ENCODE data around the gene GRAMD1B.

GRAMD1B gene

GRCh38 chr11:123543797-123544196 is 113.7 kb downstream of the GRAMD1B start:
- no peak overlapping the region for H2AK5ac ChIP-seq (ENCODE audit: low read length)
- DNase-seq = no peak
- H3K4ac ChIP-seq (ENCODE audit: low read depth, low read length) = no peak overlapping the region
- no peak overlapping the region for H3K4me3 ChIP-seq (ENCODE audit: low read length)
- no peak overlapping the region for H3K4me2 ChIP-seq (ENCODE audit: low read length)
- no peaks in the 10 kb centered on the region for H3K79me1 ChIP-seq (ENCODE audit: low read length)
- no peaks in the 10 kb centered on the region for H3K4me1 ChIP-seq (ENCODE audit: control insufficient read depth, low read depth, low read length)
- no peak overlapping the region for H2BK120ac ChIP-seq (ENCODE audit: low read depth, low read length)
- H3K27ac ChIP-seq (ENCODE audit: low read depth, low read length) = no peak overlapping the region
- H3K9ac ChIP-seq (ENCODE audit: low read length) = no peak overlapping the region
- H3K79me2 ChIP-seq (ENCODE audit: control insufficient read depth, insufficient read depth, low read length) = no peaks in the 10 kb centered on the region
- H2BK15ac ChIP-seq (replicated peaks; ENCODE audit: low read depth) = no peak overlapping the region
- H2BK5ac ChIP-seq (ENCODE audit: low read length) = no peak overlapping the region
- WGBS (ENCODE audit: extremely low coverage, insufficient coverage, low lambda C conversion rate) = no CpG with 5 or more reads among the region's 4 CpGs
- H3K27me3 ChIP-seq (ENCODE audit: insufficient read depth, low read length, poor library complexity) = no peaks in the 10 kb centered on the region
- no peak overlapping the region for H4K5ac ChIP-seq (ENCODE audit: low read length)
- H3K36me3 ChIP-seq (ENCODE audit: control insufficient read depth, insufficient read depth, low read length) = no peaks in the 10 kb centered on the region
- no peak overlapping the region for H3K56ac ChIP-seq (ENCODE audit: low read length)
- H3K23ac ChIP-seq (ENCODE audit: low read length) = peak overlapping the region; percentile 45
- no peak overlapping the region for H4K8ac ChIP-seq (ENCODE audit: low read depth, low read length)
- no peak overlapping the region for H3K18ac ChIP-seq (ENCODE audit: low read length)

- WGBS (ENCODE audit: extremely low coverage, insufficient coverage, low lambda C conversion rate) = no CpG with 5 or more reads among the region's 16 CpGs
- Histone ChIP-seq H3K23ac (ENCODE audit: low read length) (no peak overlapping the region), H2BK120ac (ENCODE audit: low read depth, low read length) (no peak overlapping the region), H2BK5ac (ENCODE audit: low read length) (no peak overlapping the region), H3K56ac (ENCODE audit: low read length) (no peak overlapping the region), H2AK5ac (ENCODE audit: low read length) (no peak overlapping the region), H3K79me1 (ENCODE audit: low read length) (no peaks in the 10 kb centered on the region), H3K36me3 (ENCODE audit: control insufficient read depth, insufficient read depth, low read length) (no peaks in the 10 kb centered on the region), H3K4me2 (ENCODE audit: low read length) (no peak overlapping the region), H4K5ac (ENCODE audit: low read length) (no peak overlapping the region), H3K27ac (ENCODE audit: low read depth, low read length) (no peak overlapping the region), H2BK15ac (replicated peaks; ENCODE audit: low read depth) (no peak overlapping the region), H3K4me3 (ENCODE audit: low read length) (no peak overlapping the region), H3K27me3 (ENCODE audit: insufficient read depth, low read length, poor library complexity) (no peaks in the 10 kb centered on the region), H3K9ac (ENCODE audit: low read length) (no peak overlapping the region), H3K4me1 (ENCODE audit: control insufficient read depth, low read depth, low read length) (no peaks in the 10 kb centered on the region), H3K79me2 (ENCODE audit: control insufficient read depth, insufficient read depth, low read length) (no peaks in the 10 kb centered on the region), H3K18ac (ENCODE audit: low read length) (no peak overlapping the region), H3K4ac (ENCODE audit: low read depth, low read length) (no peak overlapping the region), H4K8ac (ENCODE audit: low read depth, low read length) (no peak overlapping the region)
- DNase-seq = no peak
Observed at GRCh38 chr11:123544631-123545375, 114.7 kb downstream of the GRAMD1B start.

DNA sequence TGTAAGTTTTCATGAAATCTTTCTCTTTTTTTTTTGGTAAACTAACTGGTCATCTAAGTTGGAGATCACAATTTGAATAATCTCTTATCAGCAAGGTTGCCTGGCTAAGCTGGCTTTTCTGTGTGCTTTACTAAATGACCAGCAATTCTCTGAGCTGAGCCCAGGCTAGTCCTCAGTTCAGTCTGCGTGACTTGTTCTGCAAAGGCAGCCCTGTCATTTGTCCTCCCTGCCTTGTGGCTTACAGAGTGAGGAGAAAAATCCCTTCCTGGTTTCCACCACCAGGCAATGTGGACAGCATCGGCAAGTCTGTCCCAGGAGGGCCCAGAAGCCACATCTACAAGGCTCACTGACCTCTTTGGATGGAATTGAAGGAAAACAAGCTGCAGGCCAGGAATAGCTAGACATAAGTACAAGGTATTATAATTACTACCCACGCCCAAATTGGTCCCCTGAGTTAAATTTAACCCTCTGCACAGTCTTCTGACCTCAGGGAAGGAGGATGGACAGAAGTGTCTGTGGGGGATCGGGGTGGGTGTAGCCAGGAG is 115.7 kb downstream of the GRAMD1B start:
- no CpG with 5 or more reads among the region's 4 CpGs for WGBS (ENCODE audit: extremely low coverage, insufficient coverage, low lambda C conversion rate)
- no peaks in the 10 kb centered on the region for H3K79me1 ChIP-seq (ENCODE audit: low read length)
- no peaks in the 10 kb centered on the region for H3K27me3 ChIP-seq (ENCODE audit: insufficient read depth, low read length, poor library complexity)

DNA sequence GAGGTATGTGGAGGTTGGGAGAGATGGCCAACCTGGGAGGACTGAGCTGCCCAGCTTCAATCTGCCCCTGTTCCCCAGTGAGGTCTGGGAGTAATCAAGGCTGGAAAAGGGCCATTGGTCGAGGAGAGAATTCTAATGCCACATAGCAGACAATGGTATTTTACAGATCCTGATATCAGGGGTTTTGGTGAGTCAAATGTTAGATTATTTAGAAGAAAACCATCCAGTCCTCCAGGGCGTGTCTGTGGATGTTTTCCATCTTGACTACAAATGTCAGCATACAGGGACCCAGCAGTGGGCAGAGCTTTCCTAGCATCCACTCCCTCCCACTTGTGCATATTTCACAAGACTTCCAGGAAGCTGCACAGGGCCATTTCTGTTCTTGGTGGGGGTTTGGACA is 116.4 kb downstream of the GRAMD1B start:
- Histone ChIP-seq H3K56ac (ENCODE audit: low read length) (no peak overlapping the region), H4K5ac (ENCODE audit: low read length) (no peak overlapping the region), H3K4ac (ENCODE audit: low read depth, low read length) (no peak overlapping the region), H2BK5ac (ENCODE audit: low read length) (no peak overlapping the region), H3K4me1 (ENCODE audit: control insufficient read depth, low read depth, low read length) (no peaks in the 10 kb centered on the region), H4K8ac (ENCODE audit: low read depth, low read length) (no peak overlapping the region), H3K23ac (ENCODE audit: low read length) (no peak overlapping the region), H3K27me3 (ENCODE audit: insufficient read depth, low read length, poor library complexity) (no peaks in the 10 kb centered on the region), H3K79me2 (ENCODE audit: control insufficient read depth, insufficient read depth, low read length) (no peaks in the 10 kb centered on the region), H3K4me2 (ENCODE audit: low read length) (no peak overlapping the region), H2BK15ac (replicated peaks; ENCODE audit: low read depth) (no peak overlapping the region), H3K18ac (ENCODE audit: low read length) (no peak overlapping the region), H2AK5ac (ENCODE audit: low read length) (no peak overlapping the region), H3K4me3 (ENCODE audit: low read length) (no peak overlapping the region), H3K9ac (ENCODE audit: low read length) (no peak overlapping the region), H3K79me1 (ENCODE audit: low read length) (no peaks in the 10 kb centered on the region), H3K36me3 (ENCODE audit: control insufficient read depth, insufficient read depth, low read length) (no peaks in the 10 kb centered on the region), H2BK120ac (ENCODE audit: low read depth, low read length) (no peak overlapping the region), H3K27ac (ENCODE audit: low read depth, low read length) (no peak overlapping the region)
- WGBS (ENCODE audit: extremely low coverage, insufficient coverage, low lambda C conversion rate) = no CpG with 5 or more reads among the region's 2 CpGs
- no peak for DNase-seq

More for the DNA sequence above, 115.7 kb downstream of the GRAMD1B start:
- Histone ChIP-seq H2BK15ac (replicated peaks; ENCODE audit: low read depth) (no peak overlapping the region), H3K79me2 (ENCODE audit: control insufficient read depth, insufficient read depth, low read length) (no peaks in the 10 kb centered on the region), H2BK120ac (ENCODE audit: low read depth, low read length) (no peak overlapping the region), H4K8ac (ENCODE audit: low read depth, low read length) (no peak overlapping the region), H3K18ac (ENCODE audit: low read length) (no peak overlapping the region), H3K4me3 (ENCODE audit: low read length) (no peak overlapping the region), H3K27ac (ENCODE audit: low read depth, low read length) (no peak overlapping the region), H4K5ac (ENCODE audit: low read length) (no peak overlapping the region), H3K56ac (ENCODE audit: low read length) (no peak overlapping the region), H3K4me1 (ENCODE audit: control insufficient read depth, low read depth, low read length) (no peaks in the 10 kb centered on the region), H3K23ac (ENCODE audit: low read length) (no peak overlapping the region), H2AK5ac (ENCODE audit: low read length) (no peak overlapping the region), H3K4me2 (ENCODE audit: low read length) (no peak overlapping the region), H3K4ac (ENCODE audit: low read depth, low read length) (no peak overlapping the region), H2BK5ac (ENCODE audit: low read length) (no peak overlapping the region), H3K36me3 (ENCODE audit: control insufficient read depth, insufficient read depth, low read length) (no peaks in the 10 kb centered on the region), H3K9ac (ENCODE audit: low read length) (no peak overlapping the region)
- no peak for DNase-seq

DNA sequence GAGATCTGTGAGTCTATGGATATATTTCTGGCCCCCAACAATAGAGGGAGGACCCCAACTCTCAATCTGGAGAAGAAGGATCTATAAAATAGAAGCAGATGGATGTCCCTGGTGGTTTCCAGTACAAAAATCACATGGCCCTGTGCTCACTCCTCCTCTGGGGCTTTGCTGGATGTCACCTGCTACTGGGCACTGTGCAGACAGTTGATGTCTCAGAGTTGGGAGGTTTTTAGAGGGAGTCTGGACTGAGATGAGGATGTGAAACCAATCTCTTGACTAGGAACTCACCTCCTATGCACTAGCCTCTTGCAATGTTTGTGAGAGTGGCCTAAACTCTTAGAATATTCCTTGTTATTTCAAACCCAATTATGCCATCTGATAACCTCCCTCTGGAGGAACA is 117.1 kb downstream of the GRAMD1B start:
- Histone ChIP-seq H3K27ac (ENCODE audit: low read depth, low read length) (no peak overlapping the region), H3K9ac (ENCODE audit: low read length) (no peak overlapping the region), H4K5ac (ENCODE audit: low read length) (no peak overlapping the region), H3K79me2 (ENCODE audit: control insufficient read depth, insufficient read depth, low read length) (no peaks in the 10 kb centered on the region), H2AK5ac (ENCODE audit: low read length) (no peak overlapping the region), H3K4me1 (ENCODE audit: control insufficient read depth, low read depth, low read length) (no peaks in the 10 kb centered on the region), H2BK15ac (replicated peaks; ENCODE audit: low read depth) (no peak overlapping the region), H2BK5ac (ENCODE audit: low read length) (no peak overlapping the region), H3K4me2 (ENCODE audit: low read length) (no peak overlapping the region), H2BK120ac (ENCODE audit: low read depth, low read length) (no peak overlapping the region), H3K56ac (ENCODE audit: low read length) (no peak overlapping the region), H3K18ac (ENCODE audit: low read length) (no peak overlapping the region), H3K79me1 (ENCODE audit: low read length) (no peaks in the 10 kb centered on the region), H3K4ac (ENCODE audit: low read depth, low read length) (no peak overlapping the region), H4K8ac (ENCODE audit: low read depth, low read length) (no peak overlapping the region), H3K27me3 (ENCODE audit: insufficient read depth, low read length, poor library complexity) (no peaks in the 10 kb centered on the region), H3K23ac (ENCODE audit: low read length) (no peak overlapping the region), H3K36me3 (ENCODE audit: control insufficient read depth, insufficient read depth, low read length) (no peaks in the 10 kb centered on the region), H3K4me3 (ENCODE audit: low read length) (no peak overlapping the region)
- no peak for DNase-seq

DNA sequence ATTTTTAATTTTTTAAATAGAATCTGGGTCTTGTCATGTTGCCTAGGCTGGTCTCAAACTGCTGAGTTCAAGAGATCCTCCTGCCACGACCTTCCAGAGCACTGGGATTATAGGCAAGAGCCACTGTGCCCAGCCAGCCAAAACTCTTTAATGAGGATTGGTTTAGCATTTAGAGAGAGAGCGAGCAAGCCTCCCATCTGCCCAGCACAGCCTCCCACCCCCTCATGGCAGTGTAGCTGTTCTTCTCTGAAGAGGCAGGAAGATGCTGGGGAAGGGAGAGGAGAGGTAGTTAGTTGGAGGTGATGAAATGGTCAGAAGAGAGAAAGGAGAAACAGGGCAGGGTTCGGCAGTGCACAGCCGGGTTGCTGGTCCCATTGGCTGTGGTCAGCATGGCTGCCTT is 118.7 kb downstream of the GRAMD1B start:
- H3K4me2 ChIP-seq (ENCODE audit: low read length) = no peak overlapping the region
- H3K56ac ChIP-seq (ENCODE audit: low read length) = no peak overlapping the region
- no peak overlapping the region for H2BK15ac ChIP-seq (replicated peaks; ENCODE audit: low read depth)
- H3K4me3 ChIP-seq (ENCODE audit: low read length) = no peak overlapping the region
- H2AK5ac ChIP-seq (ENCODE audit: low read length) = no peak overlapping the region
- no peaks in the 10 kb centered on the region for H3K4me1 ChIP-seq (ENCODE audit: control insufficient read depth, low read depth, low read length)
- no peak overlapping the region for H4K5ac ChIP-seq (ENCODE audit: low read length)
- H3K79me1 ChIP-seq (ENCODE audit: low read length) = no peaks in the 10 kb centered on the region
- no peaks in the 10 kb centered on the region for H3K36me3 ChIP-seq (ENCODE audit: control insufficient read depth, insufficient read depth, low read length)
- no peak overlapping the region for H3K18ac ChIP-seq (ENCODE audit: low read length)
- no peak overlapping the region for H3K4ac ChIP-seq (ENCODE audit: low read depth, low read length)
- no peak for DNase-seq
- H3K9ac ChIP-seq (ENCODE audit: low read length) = no peak overlapping the region
- H3K23ac ChIP-seq (ENCODE audit: low read length) = no peak overlapping the region
- H2BK5ac ChIP-seq (ENCODE audit: low read length) = no peak overlapping the region
- no peak overlapping the region for H4K8ac ChIP-seq (ENCODE audit: low read depth, low read length)
- H3K27me3 ChIP-seq (ENCODE audit: insufficient read depth, low read length, poor library complexity) = no peaks in the 10 kb centered on the region
- no peaks in the 10 kb centered on the region for H3K79me2 ChIP-seq (ENCODE audit: control insufficient read depth, insufficient read depth, low read length)
- WGBS (ENCODE audit: extremely low coverage, insufficient coverage, low lambda C conversion rate) = no CpG with 5 or more reads among the region's 4 CpGs
- no peak overlapping the region for H2BK120ac ChIP-seq (ENCODE audit: low read depth, low read length)
- H3K27ac ChIP-seq (ENCODE audit: low read depth, low read length) = no peak overlapping the region

Measured in mesendoderm (in vitro differentiated cells).